NCI-H2081 (cell line): ENCODE results near the gene TRAPPC10.

Source experiments
- DNase-seq, 2 experiments: peaks; one replicate each; lab custom pipeline; 2025; lab: John Stamatoyannopoulos, UW

Gene TRAPPC10

DNA sequence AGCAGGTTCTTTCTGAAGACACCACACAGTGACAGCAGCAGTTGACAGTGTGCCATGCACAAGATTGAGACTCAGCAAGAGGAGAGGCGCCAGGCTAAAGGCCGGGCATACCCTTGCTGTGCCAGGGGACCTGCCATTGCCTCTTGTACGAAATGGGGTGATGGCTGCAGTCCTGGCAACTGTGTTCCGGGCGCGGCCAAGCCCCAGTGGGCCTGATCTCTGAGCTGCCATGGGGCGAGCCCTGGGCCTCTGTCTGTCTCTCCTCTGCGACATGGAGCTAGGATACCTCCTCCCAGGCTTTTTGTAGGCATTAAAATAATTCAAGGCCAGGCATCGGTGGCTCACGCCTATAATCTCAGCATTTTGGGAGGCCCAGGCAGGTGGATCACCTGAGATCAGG lies 9.6 kb upstream of the TRAPPC10 start:
- DNase-seq = no peak

DNA sequence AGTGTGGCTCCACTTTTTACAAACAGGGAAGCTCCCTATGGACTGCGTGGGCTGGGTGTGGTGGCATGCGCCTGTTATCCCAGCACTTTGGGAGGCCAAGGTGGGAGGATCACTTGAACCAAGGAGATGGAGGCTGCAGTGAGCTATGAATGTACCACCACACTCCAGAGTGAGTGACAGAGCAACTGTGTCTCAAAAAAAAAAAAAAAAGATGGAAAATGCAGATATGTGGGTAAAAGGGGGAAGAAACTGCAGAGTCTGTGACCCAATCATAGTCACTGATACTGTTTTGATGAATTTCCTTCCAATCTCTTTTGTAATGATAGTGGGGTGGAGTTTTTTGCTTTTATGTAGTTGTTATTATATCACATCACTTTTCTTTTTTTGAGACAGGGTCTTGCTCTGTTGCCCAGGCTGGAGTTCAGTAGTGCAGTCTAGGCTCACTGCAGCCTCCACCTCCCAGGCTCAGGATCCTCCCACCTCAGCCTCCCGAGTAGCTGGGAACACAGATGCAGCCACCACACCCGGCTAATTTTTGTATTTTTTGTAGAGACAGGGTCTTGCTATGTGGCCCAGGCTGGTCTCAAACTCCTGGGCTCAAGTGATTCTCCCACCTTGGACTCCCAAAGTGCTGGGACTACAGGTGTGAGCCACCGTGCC lies 8.7 kb upstream of the TRAPPC10 start:
- DNase-seq = no peak

DNA sequence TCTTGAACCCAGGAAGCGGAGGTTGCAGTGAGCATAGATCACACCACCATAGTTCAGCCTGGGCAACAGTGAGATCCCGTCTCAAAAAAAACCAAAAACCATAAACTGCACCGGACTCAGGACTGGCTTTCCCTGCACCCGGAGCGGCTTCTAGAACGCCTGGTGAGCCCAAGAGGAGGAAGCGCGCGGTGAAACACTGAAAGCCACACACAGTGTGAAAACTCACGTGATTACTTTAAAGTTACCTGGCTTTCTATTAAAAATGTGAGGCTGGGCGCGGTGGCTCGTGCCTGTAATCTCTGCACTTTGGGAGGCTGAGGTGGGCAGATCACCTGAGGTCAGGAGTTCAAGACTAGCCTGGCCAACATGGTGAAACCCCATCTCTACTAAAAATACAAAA lies 7.0 kb upstream of the TRAPPC10 start:
- no peak for DNase-seq

DNA sequence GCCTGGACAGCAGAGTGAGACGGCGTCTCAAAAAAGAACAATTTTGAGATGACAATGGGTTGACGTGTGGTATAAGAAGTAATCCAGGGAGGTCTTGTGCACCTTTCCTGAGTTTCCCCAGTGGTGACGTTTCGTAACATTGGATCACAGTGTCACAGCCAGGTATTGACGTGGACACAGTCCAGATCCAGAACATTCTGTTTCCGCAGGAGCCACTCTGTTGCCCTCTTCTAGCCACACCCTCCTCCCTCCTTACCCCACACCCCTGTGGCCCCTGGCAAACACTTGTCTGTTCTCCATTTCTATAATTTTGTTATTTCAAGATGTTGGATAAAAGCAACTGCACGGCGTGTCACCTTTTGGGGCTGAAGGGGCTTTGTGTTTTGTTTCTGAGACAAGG lies 6.5 kb upstream of the TRAPPC10 start:
- DNase-seq = no peak

DNA sequence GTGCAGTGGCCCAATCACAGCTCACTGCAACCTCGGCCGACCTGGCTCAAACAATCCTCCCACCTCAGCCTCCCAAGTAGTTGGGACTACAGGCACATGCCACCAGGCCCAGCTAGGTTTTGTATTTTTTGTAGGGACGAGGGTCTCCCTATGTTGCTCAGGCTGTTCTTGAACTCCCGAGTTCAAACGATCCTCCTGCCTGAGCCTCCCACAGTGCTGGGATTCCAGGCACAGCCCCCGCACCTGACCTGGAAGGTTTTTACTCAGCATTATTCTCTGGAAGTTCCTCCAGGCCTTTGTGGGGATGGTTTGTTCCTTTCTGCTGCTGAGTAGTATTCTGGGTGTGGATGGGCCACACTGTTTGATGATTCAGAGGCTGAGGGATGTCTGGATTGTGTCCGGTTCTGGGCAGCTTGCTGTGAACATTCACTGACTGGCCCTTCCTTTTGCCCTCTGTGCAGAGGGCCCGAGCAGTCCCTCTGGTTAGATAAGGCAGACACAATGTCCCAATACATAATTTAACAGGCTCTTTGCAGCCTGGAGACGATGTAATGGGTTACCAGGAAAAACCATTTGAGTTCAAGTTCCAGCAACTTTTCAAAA lies 6.0 kb upstream of the TRAPPC10 start:
- DNase-seq = no peak

DNA sequence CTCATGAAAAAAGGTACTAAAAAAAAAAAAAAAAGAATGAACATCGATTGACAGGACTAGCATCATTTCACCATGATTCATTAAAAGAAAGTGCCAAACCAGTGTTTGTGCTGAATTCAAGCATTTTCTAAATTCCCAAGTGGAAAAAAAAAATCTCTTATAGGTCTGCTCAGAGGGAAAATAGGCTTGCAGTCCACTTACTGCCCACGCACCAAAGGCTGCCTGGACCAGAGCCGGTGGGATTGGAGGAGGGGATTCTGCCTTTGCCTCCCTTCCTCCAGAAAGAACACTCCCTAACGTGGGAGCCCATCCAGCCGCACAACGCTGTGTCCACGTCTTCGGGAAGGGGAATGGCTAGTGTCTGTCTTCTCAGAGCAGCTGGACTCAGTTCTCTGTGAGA lies 5.5 kb upstream of the TRAPPC10 start:
- no peak for DNase-seq

DNA sequence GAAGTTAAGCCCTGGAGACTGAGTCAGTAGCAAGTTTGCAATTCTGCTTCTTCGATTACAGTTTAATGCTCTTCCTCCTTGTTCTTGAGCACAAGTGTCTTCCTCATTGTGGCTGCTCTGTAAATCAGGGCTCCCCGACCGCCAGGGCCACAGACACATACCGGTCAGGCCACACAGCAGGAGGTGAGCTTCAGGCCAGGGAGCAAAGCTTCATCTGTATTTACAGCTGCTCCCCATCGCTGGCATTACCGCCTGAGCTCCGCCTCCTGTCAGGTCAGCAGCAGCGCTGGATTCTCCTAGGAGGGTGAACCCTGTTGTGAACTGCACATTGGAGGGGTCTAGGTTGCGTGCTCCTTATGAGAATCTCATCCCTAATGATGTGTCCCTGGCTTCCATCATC lies 1.7 kb upstream of the TRAPPC10 start:
- DNase-seq = no peak

DNA sequence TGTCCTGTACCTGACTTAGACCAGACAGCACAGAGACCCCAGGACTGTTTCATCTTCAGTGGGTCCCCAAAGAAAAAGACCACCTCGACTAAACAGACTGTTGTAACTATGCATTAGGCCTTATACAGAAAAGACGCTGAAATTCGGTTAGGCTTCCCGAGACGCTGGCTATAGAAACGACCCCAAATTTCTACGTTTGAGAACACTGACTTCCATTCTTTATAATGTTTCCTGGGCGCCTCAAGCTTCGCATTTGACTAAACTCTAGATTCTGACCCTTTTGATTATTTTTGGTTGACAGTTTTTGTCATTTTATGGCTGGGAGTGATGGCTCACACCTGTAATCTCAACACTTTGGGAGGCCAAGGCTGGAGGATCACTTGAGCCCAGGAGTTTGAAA lies 986 bp upstream of the TRAPPC10 start:
- DNase-seq = no peak

DNA sequence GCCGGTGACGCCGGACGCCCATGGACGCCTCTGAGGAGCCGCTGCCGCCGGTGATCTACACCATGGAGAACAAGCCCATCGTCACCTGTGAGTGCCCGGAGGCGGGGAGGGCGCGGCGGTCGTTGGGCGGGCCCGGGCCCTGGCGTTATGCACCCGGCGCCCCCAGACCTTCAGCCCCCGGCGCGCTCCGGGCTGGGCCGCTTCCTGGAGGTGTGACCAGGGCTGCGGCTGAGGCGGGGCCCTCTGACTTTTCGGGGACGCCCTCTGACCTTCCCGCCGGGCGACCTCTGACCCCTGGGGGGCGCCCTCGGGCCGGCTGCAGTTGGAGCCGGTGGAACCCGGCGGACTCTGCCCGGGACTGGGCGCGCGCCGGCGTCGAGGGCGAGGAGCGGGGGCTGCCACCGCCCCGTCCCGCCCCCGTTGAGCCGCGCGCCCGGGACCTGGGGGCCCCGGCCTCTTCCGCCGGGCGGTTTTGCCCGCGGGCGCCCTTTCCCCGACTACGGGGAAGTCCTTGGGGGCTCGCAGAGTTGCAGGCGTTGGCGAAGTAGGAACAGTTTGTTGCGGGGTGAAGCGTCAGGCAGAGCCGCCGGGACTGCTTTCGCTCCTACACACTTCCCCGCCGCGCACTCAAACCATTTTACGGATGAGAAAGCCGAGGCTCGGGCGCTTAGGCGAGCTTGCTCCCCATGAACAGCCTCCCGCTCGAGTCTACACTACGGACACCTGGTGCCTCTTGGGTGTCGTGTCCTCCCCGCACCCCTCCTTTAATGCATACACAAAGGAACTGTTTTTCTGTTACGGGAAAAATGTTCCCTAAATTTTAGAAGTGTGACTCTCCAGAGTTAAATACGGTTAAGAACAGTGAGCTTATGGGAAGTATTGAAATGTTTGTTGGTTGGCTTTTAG lies 618 bp downstream of the TRAPPC10 start:
- peak in 1 of 2 experiments; percentile 22 for DNase-seq

DNA sequence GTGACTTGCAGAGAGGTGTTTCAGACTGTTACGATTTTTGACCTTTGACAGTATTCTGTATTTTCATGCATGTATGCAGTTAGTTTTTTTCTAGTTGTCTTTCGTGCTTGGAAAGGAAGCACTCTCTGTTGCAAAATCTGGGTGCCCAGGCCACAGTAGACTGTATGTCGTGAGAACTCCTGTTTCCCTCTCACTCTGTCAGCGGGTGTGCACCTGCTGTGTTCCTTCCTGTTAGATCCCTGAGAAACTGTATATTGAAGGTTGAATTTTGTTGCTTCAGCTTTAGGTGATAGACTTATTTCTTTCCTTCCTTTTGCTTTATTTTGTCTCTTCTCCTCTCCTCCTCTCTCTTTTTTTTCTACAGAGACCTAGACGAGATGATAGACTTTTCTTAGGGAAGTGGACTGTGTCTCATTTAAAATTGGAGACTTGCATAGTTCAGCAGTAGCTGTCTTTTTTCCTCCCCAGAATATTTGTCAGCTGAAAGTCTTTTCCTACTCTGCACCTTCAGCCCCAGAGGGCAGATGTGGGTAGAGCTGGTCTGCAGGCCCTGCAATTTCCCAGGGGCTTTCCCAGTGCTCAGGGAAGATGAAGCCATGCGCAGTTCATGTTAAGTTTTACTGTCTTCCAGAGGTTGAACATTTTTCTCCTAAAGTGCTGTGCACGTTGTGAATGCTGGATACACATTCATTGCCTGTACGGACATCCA lies 1.4 kb downstream of the TRAPPC10 start:
- DNase-seq = peak in 1 of 2 experiments; percentile 7

DNA sequence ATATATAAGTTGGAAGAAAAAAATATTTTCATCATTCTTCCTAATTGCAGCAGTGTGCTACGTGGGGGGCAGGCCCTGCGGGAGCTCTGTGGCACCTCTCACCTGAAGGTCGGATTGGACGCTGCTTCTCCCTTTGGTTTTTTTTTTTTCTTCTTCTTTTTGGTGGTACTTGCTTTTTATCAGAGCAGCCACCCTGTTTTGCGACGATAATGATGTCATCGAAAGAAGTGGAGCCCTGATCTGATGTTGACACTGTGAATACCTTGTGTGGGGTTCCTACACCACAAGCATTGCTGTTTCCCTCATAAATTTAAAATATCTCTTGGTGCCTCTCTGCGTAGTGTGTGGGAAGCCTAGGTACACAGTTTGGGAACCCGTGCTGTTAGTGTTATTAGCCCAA lies 5.5 kb downstream of the TRAPPC10 start:
- no peak for DNase-seq

DNA sequence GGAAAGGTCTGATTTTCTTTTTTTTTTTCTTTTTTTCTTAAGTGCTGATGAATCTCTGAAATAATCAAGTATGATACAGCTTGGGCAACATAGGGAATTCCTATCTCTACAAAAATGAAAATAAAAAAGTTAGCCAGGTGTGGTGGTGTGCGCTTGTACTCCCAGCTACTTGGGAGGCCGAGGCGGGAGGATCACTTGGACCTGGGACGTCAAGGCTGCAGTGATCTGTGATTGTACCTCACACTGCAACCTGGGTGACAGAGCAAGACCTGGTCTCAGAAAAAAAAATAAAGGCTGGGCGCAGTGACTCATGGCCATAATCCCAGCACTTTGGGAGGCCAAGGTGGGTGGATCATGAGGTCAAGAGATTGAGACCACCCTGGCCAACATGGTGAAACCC lies 6.0 kb downstream of the TRAPPC10 start:
- DNase-seq = no peak

DNA sequence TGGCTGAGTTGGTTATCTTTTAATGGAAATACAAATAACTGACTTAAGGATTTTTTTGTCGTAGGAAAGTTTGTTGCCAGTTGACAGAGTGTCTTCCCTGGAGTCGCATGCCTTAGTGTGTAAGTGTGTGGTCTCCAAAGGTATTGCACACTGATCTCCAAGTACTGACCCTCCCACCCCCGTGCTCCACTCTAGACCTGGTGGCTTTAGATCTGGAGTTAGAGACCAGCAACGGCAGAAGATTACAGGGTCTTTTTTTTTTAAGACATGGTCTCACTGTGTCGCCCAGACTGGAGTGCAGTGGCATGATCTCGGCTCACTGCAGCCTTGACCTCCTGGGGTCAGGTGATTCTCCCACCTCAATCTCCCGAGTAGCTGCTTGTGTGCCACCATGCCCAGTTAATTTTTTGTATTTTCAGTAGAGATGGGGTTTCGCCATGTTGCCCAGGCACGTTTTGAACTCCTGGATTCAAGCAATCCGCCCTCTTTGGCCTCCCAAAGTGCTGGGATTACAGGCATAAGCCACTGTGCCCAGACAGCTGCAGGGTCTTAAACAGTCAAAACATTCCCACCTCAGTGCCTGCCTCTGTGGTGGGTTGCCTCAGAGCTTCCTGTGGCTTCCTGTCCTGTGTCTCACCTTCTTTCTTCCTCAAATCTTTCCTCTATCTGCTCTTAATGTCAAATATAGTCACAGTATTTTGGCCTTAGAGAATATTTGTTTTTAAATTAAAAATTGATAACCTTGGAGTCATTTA lies 6.9 kb downstream of the TRAPPC10 start:
- DNase-seq = no peak

DNA sequence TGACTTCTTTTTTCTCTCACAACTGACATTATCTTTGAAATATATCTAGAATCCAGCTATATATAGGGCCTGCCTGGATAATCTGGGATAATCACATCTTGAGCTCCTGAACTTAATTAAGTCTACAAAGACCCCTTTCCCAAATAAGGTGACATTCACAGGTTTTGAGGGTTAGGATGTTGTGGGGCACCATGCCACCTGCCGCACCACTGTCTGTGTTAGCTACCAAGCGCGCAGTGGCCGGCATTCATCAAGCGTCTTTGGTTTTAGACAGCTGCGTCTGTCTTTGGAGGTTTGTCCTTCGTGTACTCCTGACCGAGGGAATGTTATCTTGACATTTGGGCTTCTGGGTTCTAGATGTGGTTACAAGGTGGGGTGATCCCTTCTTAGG lies 7.5 kb downstream of the TRAPPC10 start:
- DNase-seq = no peak

DNA sequence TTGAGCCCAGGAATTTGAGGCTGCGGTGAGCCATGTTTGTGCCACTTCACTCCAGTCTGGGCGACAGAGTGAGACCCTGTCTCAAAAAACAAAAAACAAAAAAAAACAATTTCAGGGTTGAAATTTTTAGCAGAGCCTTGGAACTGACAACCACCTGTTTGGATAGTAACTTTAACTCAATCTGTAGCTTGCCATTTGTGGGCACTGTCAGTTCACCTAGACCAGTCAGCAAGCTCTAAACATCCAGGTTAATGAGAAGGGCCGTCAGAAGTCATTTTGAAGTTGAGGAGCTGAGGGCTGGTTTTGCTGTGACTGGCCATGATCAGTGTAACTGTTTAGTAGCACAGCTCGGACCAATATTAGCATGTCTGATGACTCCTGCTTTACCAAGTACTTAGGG lies 8.4 kb downstream of the TRAPPC10 start:
- no peak for DNase-seq

DNA sequence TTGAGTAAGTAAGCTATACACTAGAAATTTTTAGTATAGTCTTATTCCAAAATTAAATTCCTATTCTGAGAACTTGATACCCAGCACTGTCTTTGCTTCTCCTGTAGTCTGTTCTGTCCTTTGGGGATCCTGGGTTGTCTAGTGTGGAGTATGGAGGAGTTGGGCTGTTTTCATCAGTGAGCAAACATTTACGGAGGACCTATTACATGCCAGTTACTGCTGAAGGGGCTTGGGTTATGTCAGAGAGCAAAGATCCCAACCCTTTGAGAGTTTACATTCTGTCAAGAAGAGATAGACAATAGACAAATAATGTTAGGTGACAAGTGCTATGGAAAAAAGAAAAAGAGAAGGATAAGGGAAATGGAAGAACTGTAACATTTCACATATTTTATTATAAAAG lies 9.0 kb downstream of the TRAPPC10 start:
- DNase-seq = no peak

DNA sequence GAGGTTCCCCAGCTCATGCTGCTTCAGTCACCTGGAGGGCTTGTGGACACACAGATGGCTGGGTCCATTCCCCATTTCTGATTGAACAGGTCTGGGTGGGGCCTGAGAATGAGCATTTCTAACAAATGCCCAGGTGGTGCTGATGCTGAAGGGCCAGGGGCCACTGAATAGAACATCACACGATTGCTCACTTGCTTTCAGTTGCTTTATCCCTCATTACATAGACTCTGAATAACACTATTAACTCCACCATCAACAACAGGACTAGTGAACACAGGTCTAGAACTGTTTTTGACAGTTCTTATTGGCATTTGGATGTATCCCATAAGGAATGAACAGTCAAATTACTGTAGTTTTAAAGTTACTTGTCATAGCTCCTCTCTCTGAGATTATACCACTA lies 12.1 kb downstream of the TRAPPC10 start:
- no peak for DNase-seq

DNA sequence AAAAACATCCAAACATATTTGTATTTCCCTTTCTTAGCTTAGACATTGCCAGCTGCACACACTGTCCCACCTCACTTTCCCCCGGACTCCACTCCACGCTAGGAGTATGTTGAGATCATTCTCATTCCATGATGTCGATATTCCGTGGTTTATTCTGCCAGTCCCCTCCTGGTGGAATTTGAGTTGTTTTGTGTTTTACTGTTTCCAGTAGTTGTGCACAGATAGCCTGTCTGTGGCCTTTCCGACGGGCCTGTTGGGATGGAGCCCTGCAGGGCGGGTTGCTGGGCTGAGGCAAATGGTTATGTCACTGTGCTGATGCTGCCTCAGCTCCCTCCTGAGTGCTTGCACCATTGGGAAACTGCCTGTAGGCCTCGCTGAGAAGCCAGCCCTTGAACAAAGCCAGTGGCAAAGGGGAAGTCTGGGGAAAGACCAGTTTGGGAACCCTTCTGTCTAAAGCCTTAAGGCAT lies 12.8 kb downstream of the TRAPPC10 start:
- DNase-seq = no peak

DNA sequence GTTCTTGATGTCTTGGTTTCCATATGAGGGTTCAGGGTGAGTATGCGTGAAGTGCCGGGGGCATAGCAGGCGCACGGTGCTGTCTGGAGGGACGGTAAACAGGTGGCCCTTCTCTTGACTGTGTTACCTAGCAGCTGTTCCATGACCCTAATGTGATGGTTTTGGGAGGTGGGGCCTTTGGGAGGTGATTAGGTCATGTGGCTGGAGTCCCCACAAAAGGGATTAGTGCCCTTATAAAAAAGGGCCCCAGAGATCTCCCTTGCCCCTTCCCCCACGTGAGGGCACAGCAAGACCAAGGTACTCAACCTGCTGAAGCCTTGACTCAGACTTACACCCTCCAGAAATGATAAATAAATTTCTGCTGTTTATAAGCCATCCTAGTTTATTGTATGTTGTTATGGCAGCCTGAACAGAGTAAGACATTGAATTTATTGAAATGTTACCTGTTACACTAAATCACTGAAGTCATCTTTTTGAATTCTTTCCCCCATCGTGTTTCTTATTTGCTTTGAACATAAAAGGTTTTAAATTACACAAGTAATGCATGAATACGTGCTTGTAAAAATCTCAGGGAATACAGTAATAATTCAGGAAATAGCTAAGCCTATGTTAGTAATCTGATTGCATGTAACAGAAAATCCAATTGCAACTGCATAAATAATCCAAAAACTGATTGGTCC lies 15.6 kb downstream of the TRAPPC10 start:
- no peak for DNase-seq

DNA sequence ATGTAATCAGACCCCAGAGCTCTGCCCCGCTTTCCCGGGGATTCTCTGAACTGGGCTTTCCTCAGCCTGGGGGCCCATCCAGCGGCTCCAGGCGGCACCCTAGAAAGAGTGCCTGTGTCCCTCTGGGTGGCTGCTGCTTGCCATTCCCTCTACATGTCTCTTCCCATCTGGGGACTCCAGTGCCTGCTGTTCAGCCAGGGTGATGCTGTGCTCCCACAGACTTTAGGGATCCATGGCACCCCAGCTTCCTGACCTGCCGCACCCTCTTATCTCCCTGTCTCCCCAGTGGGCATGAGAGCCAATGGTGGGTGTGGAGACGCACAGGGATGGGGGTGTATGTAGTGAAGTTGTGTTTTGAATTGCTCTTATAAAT lies 16.2 kb downstream of the TRAPPC10 start:
- no peak for DNase-seq

DNA sequence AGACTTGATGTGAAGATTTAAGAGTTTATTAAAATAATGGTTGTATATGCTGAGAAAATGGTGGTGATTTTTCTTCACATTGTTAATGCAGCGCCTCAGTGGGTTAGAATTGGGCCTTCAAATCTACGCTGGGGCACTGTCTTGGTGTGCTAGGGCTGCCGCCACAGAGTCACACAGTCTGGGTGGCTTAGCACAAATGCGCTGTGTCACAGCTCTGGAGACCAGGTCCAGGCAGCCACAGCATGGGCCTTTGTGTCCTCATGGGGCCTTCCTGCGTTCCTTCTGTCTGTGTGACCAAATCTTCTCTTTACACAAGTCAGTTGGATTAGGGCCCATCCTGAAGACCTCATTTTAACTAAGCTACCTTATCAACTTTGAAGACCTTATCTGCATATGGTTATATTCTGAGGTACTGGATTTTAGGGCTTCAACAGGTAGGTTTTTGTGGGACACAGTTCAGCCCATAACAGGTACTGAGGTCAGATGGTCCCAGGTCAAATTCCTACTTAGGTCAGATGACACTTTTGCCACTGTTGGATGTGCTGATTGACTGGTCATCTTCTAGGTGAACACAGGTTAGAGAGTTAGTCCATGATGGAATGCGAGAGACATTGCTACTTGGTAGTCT lies 17.5 kb downstream of the TRAPPC10 start:
- no peak for DNase-seq
